ENCODE measurements around the gene ESAM.

ESAM gene

DNA sequence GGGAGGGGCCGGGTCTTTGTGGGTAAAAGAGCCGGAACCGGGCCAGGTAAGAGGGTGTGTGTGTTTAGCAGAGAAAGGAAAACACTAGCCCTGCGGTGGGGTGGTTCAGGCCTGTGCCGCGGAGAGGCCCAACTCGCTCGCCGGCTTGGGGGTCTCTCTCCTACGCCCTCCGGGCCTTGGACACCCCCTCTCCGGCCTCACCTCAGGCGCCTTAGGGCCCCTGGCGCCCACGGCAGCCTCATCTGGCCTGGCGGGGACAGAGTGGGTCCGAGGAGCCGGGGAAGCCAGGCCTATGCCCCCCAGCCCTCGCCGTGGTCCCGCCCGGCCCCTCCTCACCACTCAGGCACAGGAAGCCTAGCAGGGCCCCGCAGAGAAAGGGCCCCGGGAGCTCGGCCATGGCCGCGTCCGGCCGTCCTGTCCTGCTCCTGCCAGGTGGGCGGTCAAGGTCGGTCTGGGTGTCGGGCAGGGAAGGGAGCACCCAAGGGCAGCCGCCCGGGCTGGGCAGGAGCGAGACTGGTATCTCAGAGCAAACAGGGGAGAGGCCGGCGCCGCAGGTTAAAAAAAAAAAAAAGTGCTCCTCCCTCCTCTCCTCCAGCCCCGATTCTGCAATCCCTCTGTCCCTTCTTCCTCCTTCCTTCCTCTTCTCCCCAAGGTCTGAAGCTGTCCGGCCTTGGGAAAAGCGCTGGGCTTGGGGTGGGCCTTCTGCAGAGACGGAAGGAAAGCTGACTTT is 10.2 kb downstream of the ESAM start, which contains the start of gene VSIG2:
Gene VSIG2 (minus strand): TSS at position 515 of the 730 bp plus-strand sequence. CDS start 118 bp downstream, at position 397.
- no peak for DNase-seq

GRCh38 chr11:124751391-124751740 is 10.7 kb downstream of the ESAM start:
- no peak for DNase-seq

GRCh38 chr11:124749912-124750311 is 12.2 kb downstream of the ESAM start:
- DNase-seq = no peak

DNA sequence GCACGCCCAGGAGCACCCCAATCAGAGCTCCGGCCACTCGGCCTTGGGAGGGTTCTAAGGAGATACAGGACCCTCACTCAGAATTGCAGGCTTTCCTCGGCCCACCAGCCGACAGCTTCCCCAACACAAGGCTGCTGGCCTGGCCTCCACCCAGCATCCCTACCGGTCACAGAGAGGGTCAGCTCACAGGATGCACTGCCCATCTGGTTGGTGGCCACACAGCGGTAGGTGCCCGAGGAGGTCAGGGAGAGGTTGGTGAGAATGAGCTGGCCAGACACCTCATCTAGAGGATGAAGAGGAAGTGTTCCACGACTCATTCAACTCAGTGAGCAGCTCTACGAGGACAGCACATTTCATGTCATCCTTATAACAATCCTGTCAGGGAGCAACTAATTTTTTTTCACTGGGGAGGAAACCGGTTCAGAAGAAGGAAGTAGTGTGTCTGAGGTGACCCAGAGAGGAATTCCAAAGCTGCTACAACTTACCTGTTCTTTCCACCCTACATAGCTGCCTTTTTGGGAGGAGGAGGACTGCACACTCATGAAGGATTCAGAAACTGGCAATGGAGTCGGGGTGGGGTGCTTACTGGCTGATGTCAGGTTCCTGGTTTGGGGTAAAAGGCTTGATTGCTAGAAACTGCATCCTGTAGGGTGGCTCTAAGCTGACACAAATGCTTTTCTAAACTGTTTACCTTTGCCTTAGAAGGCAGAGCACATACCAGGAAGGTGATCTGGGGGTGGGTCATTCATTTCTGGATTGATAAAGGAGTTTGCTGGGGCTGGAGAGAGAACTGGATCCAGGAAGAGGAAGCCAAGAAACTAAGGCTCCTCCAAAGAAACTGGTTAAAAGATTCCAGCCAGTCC is 13.4 kb downstream of the ESAM start:
- DNase-seq = no peak

DNA sequence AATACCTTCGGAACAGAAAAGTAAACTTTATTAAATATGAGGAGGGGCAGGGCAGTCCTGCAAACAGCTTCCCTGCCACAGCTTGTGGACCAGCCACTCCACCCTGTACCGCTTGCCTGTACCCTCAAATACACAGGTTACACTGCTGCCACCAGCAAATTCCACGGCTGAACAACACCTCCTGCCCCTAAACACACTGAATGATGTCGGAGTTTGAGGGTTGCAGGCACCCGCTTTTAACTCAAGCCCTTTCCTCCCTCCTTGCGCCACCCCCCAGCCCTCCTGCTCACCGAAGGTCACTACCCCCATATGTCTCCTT is 14.0 kb downstream of the ESAM start:
- no peak for DNase-seq

DNA sequence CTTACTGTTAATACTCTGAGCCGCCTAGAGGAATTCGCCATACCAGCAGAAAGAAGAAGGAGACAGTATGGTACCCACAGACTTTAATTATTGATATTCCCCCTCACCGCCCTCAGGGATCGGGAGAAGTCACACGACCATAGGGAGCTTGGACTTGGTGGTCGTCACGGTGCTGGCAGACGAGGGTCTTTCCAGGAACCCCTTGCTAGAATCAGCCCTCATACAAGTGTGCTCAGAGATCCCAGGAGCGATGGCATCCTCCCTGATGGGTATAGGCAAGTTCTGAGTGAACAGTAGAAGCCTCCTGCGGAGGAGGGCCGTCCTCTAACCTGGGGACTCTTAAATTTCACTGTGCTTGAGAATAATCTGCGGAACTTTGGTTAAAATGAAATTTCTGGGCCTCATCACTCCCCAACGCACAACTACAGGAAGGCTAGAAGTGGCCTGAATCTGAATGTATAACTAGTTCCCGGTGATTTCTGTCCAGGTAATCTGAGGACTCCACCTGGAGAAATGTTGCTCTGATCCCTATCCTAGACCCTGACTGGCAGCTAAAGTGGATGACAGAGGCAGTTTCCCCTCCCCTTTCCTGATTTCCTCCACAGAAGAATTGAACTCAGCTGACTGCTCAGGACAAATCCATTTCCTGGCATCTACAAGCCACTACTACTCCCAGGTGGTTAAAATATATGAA is 14.5 kb downstream of the ESAM start:
- DNase-seq = no peak

DNA sequence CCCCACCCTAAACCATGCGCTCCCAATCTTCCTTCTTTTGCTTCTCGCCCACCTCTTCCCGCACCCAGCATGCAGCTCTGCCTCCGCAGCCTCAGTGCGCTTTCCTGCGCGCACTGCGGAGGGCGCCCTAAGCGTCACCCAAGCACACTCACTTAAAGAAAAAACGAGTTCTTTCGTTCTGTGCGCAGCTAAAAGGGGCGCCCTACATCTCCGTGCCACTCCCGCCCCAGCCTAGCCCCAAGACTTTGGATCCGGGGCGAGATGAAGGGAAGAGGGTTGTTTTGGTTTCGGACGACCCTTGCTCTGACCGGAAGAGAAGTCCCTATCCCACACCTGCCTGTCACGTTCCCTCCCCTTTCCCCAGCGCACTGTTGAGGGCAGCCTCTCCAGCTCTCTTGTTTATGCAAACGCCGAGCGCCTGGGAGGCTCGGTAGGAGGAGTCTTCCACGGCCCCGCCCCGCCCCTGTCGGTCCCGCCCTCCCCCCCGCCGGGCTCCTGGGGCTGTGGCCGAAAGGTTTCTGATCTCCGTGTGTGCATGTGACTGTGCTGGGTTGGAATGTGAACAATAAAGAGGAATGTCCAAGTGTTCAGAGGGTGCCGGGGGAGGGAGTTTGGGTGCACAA is 15.4 kb downstream of the ESAM start:
- DNase-seq = peak; percentile 89

DNA sequence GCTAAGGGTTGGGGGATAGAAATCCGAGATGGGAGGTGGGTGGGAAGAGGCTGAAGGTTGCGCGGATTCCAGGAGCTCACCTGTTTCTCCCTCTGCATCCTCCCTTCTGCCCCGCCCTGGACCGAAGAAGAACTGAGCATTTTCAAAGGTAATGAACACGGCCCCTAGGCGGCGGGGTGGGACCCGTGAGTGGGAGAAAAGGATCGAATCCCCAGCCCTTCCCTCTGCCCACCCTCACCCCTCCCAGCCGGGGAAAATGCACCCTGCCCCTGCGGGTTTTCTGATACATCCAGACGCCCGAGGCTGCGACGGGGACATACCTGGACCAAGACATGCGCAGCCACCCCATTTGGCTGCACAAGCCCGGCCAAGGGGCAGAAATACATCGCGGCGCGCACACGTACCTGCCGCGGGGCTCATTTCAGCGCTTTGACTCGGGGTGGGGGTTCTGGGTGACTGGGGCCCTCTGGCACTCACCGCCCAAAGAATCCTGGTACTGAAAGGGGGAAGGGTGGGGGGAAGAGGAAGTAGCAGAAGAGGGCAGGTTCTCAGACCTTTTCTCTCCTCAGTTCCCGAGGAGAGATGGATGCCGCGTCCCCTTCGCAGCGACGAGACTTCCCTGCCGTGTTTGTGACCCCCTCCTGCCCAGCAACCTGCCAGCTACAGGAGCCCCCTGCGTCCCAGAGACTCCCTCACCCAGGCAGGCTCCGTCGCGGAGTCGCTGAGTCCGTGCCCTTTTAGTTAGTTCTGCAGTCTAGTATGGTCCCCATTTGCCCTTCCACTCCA is 16.1 kb downstream of the ESAM start:
- DNase-seq = peak; percentile 74

- no peak for DNase-seq
Observed at GRCh38 chr11:124745270-124745834, 16.7 kb downstream of the ESAM start.

DNA sequence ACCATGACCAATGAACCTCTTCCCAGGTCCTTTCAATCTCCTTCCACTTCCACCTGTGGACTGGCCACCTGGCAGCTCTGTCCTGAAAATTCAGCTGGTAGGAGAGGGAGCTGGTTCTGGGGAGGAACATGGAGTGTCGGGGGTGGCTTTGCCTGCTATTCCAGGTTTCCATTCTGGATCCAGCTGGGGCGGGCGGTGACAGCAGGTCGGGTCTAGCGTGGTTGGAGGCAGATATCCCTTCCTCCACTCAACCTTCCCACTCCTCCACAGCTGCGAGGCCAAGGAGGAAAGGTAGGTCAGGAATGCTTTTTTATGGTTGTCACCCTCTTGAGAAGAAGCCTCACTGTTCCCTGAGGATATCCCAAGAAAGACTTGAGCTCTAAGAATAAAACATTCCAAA is 19.0 kb downstream of the ESAM start:
- DNase-seq = no peak

- DNase-seq = no peak
Observed at GRCh38 chr11:124742555-124742954, 19.5 kb downstream of the ESAM start.

DNA sequence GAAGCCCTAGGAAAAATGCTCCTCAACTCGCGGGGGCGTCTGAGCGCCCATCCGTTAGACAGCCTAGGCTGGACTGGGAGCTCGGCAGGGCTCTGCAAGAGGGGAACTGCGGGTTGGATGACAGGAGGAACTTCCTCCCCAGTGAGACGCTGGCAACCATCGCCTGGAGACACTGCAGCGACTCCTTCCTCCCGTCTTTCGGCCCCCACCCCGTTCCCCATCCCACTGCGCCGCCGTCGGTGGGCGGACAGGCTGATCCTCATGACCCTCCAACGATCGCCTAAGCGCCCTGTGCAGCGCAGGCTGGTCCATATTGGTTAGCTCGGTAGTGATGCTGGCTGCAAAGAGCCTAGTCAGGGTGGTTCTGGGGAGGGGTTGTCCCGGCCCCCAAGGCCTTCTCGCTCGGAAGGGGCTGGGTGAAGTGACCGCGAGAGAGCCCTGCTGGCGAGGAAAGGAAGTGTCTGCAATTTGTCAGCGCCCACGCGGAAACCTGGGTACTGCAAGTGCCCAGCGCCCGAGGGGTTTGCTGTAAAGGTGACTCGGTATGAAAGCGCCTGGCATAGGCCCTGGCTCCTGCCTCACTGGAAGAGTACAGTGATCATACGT is 21.7 kb downstream of the ESAM start:
- DNase-seq = peak; percentile 80

DNA sequence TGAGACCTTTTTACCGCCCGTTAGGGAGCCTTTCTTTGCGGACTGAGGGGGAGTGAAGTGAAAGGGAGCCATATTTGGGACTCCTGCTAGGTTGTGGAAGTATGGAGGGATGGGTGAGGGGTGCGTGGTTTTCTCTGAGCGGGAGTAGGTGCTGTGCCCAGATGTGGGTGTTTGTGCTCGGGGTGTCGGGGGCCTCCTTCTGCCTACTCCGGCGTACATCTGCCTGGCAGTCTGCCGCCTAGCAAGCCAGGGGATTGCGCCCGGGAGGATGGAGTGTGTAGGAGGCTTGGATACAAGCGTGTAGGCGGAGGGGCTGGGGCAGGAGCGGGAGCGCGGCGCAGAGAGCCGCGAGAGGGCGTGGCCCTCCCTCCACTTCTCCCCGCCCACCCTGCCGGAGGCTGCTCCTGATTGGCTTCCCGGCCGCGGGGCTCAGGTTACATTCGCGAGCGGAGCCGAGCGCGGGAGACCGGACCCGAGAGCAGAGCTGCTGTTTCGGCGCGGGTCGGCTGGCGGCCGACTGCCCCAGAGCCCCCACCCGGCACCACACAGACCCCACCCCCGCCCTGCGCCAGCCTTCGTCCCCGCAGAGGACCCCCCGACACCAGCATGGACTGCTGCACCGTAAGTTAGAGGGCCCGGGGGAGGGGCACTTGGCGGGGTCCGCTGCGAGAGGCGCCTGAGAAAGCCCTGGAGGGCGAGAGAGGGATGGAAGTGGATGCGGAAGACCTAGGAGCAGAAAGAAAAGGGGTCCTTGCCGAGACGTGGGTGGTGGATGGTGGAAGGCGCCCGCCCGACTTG is 22.4 kb downstream of the ESAM start, which contains the start of gene NRGN:
Gene NRGN (plus strand): TSS at position 464 of the 798 bp plus-strand sequence. CDS start 143 bp downstream, at position 607.
- peak; percentile 92 for DNase-seq

DNA sequence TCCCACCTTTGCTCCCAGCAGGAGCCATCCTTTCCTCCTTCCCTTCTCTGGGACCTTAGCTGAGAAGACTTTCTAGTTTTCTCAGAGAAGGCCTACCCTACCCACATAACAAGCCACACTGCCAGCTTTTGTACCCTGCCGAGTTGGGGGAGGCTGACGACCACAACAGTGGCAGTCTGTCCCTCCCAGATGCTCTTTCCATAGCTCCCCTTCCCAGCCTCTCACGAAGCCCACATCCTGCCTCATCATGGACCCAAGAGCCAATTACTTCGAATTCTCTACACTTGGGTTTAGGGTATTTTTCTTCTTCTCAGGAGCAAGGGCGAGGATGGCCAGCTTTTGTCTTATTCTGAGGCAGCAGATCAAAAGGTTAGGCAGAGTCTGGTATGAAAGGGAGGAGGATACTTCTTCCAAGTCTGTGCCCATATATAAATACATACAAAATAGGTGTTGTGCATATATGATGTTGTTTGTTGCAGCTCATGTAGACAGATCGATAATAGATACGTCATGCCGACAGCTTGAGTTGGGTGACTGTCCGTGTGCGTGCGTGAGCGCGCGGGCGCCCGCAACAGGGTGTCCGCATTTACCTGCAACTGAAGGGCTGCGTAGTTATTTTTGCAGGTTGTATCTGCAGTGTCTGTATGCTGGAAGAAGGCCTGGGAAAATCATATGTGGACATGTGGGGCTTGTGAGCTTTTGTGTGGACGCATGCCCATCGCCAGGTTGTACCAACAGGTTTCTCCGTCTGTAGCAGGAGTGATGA is 23.2 kb downstream of the ESAM start:
- no peak for DNase-seq

GRCh38 chr11:124737638-124738305 is 24.3 kb downstream of the ESAM start:
- DNase-seq = no peak

DNA sequence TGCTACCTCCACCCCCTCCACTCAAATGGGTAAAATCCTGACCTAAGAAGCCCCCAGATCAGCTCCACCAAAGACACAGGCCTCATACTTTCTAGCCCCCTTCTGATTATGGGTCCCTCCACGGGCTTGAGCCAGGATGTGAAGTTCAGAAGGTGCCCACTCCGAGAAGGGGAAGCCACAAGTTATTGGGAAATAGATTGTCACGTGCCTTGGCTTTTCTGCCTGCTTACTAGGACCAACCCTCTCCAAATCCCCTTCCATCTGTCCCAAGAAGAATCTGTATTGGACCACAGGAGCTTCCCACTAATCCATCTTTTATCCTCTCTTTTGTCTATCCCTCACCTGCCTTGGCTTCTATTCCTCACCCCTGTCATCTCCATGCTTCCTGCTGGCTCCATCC is 25.4 kb downstream of the ESAM start:
- DNase-seq = no peak

DNA sequence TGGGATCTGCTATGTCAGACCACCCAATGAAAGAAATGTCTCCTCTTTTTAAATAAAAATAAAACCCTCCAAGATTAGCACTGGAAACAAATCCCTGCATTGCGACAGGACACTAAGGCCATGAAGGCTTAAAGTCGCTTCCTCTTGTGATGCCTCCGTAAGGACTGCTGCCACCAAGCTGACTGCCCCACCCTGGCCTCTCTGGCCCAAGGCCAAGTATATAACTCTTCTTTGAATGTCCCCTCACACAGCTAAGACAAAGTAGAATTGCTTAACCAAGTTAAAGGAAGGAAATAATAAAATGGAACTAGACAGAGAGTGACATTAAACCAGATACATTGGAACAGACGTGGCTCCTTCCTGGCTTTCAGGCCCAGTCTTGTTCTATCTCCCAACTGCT is 29.9 kb downstream of the ESAM start:
- DNase-seq = no peak

- DNase-seq = no peak
Observed at GRCh38 chr11:124729571-124729970, 32.5 kb downstream of the ESAM start.

GRCh38 chr11:124728134-124728533 is 34.0 kb downstream of the ESAM start:
- DNase-seq = no peak

All from activated CD8-positive, alpha-beta memory T cell treated with anti-CD3 and anti-CD28 coated beads, Interleukin-2, amount 50 U/mL, for 48 hours (primary cell).